Urothelium cell line (cell line): ENCODE results near the gene TRIM54.
"Not testable (repeated sequence)": the region's sequence is repeated elsewhere in the genome, so short reads cannot be mapped to it uniquely, and the experiment has no call there.

Source experiments
- DNase-seq: peaks from one replicate; pipeline ENCODE4 v3.0.0; 2011; ENCODE audit warnings: low spot score, mixed read lengths
- FAIRE-seq: peaks from 2 replicates; lab custom pipeline; 2011; peaks lifted over from hg19 to GRCh38; lab: Jason Lieb, UNC

TRIM54 gene

DNA sequence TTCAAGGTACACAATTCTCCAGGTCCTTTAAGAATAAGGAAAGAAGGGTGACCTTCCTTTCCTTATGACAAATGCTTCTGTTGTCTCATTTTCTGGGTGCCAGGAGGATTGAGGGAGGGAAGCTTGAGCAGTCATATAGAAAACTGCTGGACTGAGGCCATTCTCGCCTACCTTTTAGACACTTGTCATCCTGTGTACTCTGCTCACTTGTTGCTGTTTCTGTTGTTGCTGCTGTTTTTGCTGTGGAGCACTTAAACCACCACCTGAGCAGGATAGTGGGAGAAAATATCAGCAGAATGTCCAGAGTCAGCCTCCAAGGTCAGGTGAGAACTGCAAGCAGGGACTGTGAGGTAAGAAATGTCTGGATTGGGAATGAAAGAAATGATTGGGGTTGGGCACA lies 4.2 kb upstream of the TRIM54 start:
- FAIRE-seq: no peak
- no peak for DNase-seq

DNA sequence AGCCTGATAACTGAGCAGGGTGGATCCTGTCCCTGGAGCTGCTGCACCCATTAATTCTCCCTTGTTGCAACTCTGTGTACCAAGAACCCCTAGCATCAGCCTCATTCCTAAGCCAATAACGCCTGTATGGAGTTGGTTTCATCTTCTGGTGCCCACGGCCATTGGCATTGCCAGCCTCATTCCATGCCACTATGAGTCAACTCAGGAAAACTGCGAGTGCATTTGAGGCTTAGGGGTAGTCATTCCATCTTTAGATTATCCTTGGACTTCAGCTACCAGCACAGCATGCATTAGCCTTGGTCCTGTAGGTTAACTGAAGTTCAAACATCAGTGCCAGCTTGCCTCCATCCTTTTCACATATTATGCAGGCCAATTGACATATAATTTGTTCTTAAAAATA lies 1.4 kb upstream of the TRIM54 start:
- no peak for DNase-seq
- no peak for FAIRE-seq

DNA sequence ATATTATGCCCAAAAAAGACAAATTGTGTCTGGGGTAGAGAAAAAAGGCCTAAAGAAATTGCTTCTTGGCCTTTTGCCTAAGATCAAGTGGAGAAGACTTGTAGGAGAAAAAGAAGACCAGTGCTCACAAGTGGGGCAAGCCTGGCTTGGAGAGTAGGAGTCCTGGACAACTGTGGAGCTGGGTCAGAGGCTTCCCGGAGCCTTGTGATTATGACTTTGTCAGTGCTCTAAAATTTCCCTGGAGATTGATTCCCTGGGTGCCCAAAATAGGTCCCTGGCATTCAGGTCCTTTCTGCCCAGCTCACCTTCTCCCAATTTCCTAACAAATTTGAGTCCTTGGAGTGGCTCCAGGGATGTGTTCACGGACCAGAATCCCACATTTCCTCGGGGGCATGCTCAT lies 787 bp upstream of the TRIM54 start:
- DNase-seq: no peak
- no peak for FAIRE-seq

DNA sequence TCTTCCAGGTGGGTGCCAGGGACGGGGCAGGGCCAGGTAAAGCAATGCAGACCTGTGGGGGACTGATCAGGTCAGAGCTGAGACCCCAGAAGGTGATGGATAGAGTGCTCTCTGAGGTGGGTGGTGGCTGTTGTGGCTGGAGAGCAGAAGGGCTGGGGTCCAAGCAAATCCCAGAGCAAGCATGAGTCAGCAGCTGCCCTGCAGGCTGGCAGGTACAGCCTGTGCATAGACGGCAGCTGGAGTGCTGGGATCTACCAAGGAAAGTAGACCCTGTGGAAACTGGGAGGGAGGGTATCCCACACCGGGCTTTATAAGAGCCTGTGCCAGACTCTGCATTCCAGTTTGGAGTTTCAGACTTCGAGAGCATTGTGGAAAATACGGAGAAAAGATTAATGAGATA lies 663 bp downstream of the TRIM54 start:
- FAIRE-seq: no peak
- DNase-seq: no peak

DNA sequence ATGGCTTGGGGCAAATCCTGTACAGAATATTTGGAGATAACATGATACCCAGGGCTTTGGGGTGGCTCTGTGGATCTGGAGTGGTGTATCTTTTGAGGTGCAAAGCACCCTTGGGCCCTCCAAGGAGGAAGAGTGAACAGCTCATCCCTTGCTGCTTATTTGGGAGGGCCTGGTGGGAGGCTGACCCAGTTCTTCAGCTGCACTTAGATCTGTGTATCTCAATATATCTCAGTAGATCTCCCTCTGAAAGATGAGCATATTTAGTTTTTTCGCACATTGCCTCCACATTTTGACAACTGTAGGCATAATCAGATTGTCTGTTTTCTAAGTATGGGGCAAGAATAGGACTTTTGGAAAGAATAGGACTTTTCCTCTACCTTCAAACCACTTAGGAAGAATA lies 2.8 kb downstream of the TRIM54 start:
- DNase-seq (no peak), FAIRE-seq (no peak)

DNA sequence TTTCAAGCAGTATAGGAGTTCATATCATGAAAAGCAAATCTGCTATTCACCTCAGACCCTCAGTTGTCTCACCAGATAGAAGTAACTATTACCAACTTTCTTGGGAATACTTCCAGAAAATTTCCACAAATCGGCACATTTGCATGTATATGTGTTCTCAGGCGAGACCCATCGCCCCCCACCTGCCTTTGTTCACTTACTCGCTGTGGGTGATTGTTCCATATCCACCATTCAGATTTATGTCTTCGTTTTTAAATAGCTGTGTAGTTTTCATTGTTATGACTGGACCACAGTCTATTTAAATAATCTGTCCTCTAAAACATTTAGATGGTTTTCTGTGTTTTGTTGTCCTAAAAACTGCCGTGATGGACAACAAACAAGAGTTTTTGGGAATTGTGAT lies 3.3 kb downstream of the TRIM54 start:
- no peak for DNase-seq
- FAIRE-seq: no peak

DNA sequence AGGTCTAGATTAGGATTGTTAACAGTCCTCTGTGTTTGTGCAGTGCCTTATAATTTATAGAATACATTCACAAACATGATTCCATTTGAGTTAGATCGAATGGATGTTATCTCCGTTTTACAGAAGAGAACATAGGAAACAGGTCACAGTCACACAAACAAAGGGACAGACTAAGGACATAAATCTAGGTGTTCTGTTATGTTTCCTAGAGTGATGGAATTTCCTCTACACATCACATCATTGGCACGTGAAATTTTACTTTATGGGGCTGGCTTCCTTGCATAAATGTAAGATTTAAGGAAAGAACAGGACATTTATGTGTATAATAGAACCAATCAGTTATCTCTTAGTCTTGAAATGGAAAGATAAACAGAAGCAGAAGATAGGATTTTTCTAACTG lies 6.4 kb downstream of the TRIM54 start:
- no peak for FAIRE-seq
- DNase-seq: no peak

DNA sequence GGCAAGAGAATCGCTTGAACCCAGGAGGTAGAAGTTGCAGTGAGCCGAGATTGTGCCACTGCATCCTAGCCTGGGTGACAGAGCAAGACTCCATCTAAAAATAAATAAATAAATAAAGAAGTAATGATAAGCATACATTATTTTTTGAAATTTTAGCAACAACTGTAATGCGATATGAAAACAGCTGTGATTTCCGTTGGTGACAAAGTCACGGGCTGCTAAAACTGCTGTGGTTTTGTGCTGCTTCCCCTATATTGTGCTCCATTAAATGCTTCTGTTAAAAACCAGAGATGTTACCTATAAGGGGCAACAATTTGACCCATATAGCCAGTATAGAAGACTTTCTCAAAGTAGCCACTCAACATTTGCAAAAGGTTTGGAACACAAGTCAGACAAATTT lies 8.3 kb downstream of the TRIM54 start:
- FAIRE-seq (no peak), DNase-seq (no peak)

DNA sequence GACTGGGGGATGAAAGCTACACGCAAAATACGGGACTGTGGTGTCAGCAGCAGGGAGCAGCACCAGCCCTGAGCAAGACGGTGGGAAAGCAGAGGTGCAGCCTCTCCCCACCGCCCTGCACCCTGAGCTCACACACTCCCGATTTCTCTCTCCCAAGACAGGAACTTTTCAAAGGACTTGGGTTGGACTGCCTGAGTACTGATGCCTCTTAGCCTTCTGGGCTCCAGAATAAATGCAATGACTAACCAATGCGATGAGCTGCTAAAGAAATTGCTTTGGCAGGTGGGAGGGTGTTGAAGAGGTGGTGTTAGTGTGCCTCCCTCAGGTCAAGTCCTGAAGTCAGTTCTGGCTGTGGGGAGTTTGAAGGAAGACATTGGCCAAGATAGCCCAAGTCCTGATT lies 9.6 kb downstream of the TRIM54 start:
- no peak for FAIRE-seq
- DNase-seq: no peak

DNA sequence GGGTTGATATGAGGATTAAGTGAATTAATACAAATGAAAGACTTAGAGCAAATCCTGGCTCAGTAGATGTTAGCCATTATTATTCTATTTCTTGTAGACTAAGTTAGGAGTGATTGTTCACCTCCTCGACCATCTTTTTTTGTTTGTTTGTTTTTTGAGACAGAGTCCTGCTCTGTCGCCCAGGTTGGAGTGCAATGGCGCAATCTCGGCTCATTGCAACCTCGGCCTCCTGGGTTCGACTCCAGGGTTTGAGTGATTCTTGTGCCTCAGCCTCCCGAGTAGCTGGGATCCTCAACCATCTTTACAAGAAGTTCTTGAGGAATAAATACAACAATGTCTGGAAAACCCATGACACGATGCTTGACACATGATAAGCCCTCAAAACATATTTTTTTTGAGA lies 12.7 kb downstream of the TRIM54 start:
- DNase-seq: no peak
- no peak for FAIRE-seq

DNA sequence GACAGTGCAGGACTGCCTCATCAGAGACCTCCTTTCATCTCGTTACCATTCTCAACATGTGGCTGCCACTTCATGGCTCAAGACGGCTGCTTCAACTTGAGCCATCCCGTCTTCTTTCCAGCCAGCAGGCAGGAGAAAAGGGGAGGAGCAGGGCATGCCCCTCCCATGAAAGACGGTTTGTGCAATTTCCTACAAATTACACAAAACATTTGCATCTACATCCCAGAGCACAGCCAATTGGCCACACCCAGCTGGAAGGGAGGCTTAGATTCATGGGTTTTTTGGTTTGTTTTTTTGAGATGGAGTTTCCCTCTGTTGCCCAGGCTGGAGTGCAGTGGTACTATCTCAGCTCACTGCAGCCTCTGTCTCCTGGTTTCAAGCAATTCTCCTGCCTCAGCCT lies 14.3 kb downstream of the TRIM54 start:
- DNase-seq: no peak
- no peak for FAIRE-seq

DNA sequence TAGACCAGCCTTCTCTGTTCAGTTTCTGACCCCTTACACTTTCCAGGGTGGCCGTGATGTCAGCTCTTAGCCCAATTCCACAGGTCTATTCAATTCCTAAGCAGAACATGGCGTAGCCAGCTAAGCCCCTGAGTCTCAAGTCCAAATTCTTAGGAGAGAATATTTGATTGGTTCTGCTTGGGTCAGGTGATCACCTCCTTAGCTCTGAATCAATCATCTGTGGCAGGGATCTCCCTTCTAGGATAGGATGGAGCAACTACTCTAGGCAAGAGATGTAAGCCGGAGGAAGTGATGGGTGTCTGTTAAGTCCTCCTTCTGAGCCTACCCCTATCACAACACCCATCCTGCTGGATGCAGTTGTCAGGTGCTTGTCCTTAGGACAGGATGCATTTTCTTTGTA lies 15.0 kb downstream of the TRIM54 start:
- DNase-seq: no peak
- no peak for FAIRE-seq

DNA sequence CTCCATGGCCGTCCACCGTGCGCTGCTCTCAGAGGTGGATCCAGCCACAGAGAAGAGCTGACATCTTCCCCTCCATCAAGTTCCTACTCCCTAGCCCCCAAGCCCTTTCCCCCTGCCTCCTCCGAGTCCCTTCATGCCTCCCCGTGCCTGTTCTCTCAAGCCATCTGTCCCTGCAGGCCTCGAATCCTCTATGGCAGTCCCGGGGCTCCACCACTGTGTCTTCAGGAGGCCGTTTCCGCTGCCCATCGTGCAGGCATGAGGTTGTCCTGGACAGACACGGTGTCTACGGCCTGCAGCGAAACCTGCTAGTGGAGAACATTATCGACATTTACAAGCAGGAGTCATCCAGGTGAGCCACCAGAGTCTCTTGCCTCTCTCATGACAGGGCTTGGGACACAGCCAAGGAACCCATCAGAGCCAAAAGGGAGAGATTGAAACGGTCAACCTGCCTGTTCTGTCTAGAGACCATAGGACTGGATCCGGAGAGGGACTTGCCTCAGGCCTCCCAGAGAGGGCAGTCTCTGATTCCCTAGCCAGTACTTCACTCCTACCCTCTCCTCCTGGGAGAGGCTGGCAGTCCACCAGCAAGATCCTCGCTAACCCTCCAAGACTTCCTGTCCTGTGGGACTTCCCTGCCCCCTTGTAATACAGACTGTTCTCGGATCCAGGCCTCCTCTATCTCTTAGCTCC lies 16.3 kb downstream of the TRIM54 start:
- no peak for FAIRE-seq
- DNase-seq: no peak

DNA sequence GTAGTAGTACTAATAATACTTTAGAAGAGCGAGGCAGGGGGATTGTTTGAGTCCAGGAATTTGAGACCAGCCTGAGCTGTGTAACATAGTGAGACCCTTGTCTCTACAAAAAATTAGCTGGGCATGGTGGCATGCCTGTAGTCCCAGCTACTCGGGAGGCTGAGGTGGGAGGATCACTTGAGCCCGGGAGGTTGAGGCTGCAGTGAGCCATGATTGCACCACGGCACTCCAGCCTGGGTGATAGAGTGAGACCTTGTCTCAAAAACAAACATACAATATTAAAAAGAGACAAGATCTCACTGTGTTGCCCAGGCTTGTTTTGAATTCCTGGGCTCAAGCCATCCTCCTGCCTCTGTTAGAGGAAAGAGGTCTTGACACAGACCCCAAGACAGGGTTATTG lies 18.4 kb downstream of the TRIM54 start:
- FAIRE-seq, DNase-seq: not testable (repeated sequence)

DNA sequence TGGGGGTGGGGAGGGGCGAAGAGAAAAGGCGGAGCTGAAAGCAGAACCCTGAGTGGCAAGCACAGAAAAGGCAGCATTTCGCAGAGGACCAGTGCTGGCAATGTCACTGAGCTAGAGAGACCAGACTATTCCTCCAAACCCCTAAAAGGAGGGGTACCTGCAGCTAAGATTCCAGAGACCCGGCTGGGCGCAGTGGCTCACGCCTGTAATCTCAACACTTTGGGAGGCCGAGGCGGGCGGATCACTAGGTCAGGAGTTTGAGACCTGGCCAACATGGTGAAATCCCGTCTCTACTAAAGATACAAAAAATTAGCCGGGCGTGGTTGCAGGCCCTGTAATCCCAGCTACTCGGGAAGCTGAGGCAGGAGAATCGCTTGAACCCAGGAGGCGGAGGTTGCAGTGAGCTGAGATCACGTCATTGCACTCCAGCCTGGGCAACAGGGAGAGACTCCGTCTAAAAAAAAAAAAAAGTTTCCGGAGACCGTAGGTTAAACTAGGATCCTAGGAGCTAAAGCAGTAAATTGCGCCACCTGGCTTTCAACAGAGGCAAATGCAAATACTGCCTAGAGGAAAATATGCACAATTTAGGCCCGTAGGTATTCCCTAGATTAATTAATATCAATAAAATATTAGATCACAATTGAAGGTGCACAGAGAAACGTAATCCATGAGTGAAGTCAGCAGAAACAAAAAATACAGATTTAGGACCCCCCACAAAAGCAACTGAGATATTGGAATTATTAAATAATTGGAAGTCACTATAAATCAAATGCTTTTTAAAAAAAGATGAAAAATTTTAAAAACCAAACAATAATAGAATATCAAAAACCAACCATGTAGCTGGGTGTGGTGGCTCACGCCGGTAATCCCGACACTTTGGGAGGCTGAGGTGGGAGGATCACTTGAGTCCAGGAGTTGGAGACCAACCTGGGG lies 21.1 kb downstream of the TRIM54 start:
- DNase-seq (peak; percentile 77), FAIRE-seq (no peak)

DNA sequence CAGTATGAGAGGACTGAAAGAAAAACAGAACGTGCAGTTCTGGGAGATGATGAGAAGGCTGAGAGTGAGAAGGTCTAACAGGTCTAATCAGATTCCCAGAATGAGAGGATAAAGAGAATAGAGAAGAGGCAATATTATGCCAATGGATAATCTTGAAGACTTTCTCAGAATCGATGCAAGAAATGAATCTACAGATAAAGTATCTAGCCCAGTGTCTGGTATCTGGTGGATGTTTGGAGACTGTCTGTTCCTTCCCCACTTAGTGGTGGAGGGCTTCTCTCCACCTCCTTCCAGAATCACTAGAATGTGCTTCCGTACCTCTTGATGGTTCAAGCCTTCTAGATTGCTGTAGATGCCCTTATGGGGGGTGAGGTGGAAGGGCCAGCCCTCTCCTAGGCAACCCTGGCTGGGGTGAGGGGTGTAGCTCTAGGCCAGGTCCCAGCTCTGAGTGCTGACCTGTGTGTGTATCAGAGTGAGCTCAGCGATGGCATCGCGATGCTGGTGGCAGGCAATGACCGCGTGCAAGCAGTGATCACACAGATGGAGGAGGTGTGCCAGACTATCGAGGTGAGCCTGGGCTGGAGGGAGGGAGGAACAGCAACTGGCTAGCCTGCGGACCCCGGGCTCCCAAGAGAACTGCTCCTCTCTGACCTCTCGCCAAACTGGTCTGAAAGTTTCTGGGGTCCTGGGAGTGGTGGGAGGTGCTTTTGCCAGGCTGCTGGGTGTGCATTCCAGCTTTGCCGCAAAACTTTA lies 22.4 kb downstream of the TRIM54 start:
- no peak for FAIRE-seq

DNA sequence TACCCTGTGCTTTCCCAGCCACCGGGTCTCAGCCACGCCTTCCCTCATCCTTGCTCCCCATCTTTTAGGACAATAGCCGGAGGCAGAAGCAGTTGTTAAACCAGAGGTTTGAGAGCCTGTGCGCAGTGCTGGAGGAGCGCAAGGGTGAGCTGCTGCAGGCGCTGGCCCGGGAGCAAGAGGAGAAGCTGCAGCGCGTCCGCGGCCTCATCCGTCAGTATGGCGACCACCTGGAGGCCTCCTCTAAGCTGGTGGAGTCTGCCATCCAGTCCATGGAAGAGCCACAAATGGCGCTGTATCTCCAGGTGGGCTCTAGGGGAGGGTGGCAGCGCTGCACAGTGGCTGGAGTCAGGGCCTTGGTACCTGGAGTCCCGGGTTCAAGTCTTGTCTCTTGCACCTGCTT lies 23.3 kb downstream of the TRIM54 start:
- FAIRE-seq (no peak), DNase-seq (no peak)

More for the DNA sequence above, 22.4 kb downstream of the TRIM54 start:
- DNase-seq: no peak

DNA sequence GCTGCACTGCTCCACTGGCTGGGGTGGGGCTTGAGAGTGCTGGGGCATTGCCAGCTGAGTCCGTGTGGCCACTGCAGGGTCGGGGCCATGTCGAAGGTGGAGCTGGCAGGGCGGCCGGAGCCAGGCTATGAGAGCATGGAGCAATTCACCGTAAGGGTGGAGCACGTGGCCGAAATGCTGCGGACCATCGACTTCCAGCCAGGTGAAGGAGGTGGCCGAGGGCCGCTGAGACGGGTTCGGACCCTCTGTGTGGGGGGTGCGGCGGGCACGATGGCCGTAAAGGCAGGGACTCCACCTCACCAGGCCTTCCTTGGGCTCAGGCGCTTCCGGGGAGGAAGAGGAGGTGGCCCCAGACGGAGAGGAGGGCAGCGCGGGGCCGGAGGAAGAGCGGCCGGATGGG lies 23.9 kb downstream of the TRIM54 start:
- FAIRE-seq (no peak), DNase-seq (no peak)

DNA sequence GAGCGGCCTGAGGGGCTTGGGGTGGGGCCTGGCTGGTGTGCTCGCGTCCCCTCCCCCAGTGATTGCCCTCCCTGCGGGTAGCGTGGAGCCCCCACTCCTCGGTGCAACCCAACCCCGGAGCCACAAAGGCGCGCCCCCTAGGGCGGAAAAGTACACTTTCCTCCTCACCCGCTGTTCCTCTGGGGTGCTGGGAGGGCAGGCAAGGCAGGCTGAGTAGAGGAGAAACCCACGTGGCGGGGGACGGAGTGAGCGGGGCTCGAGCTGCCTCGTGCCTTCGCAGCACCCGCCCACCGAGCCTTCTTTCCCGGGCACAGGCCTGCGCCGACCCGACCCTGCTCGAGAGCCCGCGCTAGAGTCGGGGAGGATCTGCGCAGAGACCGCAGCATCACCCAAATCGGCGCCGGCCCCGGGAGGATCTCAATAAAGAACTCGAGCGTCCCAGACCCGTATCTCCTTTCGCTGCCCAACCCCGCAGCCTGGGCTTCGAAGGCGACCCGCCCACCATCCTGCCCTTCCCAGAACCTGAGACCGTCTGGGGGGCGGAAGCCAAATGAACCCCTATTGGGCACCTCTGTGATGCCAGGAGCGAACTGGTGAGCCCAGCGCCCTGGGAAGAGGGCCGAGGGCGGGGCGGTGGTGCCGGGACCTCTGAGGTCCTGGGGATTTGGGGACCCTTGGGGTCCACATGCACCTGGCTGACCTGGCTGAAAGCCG lies 24.5 kb downstream of the TRIM54 start:
- FAIRE-seq (no peak), DNase-seq (no peak)

DNA sequence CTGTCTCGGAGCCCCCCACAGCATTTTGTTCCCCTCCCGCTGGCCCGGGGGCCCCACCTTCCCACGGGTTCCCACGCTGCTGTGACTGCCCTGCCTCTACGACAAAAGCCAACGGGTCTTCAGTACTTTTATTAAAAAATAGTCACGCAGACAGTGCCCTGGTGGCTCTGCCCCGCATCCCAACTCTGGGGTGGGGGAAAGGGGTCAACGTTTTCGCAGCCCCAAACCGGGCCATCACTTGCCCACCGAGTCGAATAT lies 25.0 kb downstream of the TRIM54 start:
- DNase-seq (no peak), FAIRE-seq (no peak)
